Glutamatergic neuron (in vitro differentiated cells): ENCODE results near the gene TCEA3. TPM values are rescaled to one million over a fixed set of nuclear protein-coding genes. Genes with fewer than 3 reads are reported as not detected.

Source experiments
- DNase-seq: peaks from one replicate; pipeline ENCODE4 v3.0.0; 2022
- H3K27ac Mint-ChIP-seq: one replicate; pipeline ENCODE4 v1.8.0; 2020; ENCODE audit warnings: mild to moderate bottlenecking, mixed read lengths, inconsistent platforms; ENCODE audit not compliant: unreplicated experiment
- H3K27me3 Mint-ChIP-seq: one replicate; pipeline ENCODE4 v1.8.0; 2020; ENCODE audit warnings: mild to moderate bottlenecking, moderate library complexity, mixed read lengths, inconsistent platforms; ENCODE audit not compliant: unreplicated experiment
- H3K36me3 Mint-ChIP-seq: one replicate; pipeline ENCODE4 v1.8.0; 2020; ENCODE audit warnings: mild to moderate bottlenecking, mixed read lengths, inconsistent platforms; ENCODE audit not compliant: unreplicated experiment
- H3K4me1 Mint-ChIP-seq: one replicate; pipeline ENCODE4 v1.8.0; 2020; ENCODE audit warnings: mild to moderate bottlenecking, low read depth, mixed read lengths, inconsistent platforms; ENCODE audit not compliant: unreplicated experiment
- H3K4me3 Mint-ChIP-seq: one replicate; pipeline ENCODE4 v1.8.0; 2020; ENCODE audit warnings: mild to moderate bottlenecking, mixed read lengths, inconsistent platforms; ENCODE audit not compliant: unreplicated experiment
- H3K9me3 Mint-ChIP-seq: one replicate; pipeline ENCODE4 v1.8.0; 2020; ENCODE audit warnings: mild to moderate bottlenecking, moderate library complexity, mixed read lengths, inconsistent platforms; ENCODE audit not compliant: unreplicated experiment
- total RNA-seq: library from RNA; stranded (reverse); fragmentation: NEBNext Ultra II Directional; extraction: Animal tissue kit (Norgen Biotek cat#: 25700); gene quantifications from one replicate; pipeline ENCODE4 v1.2.1, GENCODE V29; 2021; ENCODE audit not compliant: unreplicated experiment
- TF ChIP-seq, protein P1 (sequence below): fragments of 200-600 bp; sonication (generic); IDR thresholded peaks from one replicate; pipeline ENCODE4 v1.5.0; 2021; ENCODE audit not compliant: partially characterized antibody, unreplicated experiment

TCEA3 gene
- total RNA-seq, 1 donor from 2014 or later = 0.83 TPM

- Mint-ChIP-seq H3K4me3 (no peak overlapping the region), H3K27me3 (peaks cover 14% of the 10 kb centered on the region), H3K4me1 (peaks cover 1% of the 10 kb centered on the region), H3K27ac (no peak overlapping the region), H3K9me3 (peaks cover 41% of the 10 kb centered on the region), H3K36me3 (peaks cover 80% of the 10 kb centered on the region)
- DNase-seq = no peak
- TF ChIP-seq, protein P1, sequence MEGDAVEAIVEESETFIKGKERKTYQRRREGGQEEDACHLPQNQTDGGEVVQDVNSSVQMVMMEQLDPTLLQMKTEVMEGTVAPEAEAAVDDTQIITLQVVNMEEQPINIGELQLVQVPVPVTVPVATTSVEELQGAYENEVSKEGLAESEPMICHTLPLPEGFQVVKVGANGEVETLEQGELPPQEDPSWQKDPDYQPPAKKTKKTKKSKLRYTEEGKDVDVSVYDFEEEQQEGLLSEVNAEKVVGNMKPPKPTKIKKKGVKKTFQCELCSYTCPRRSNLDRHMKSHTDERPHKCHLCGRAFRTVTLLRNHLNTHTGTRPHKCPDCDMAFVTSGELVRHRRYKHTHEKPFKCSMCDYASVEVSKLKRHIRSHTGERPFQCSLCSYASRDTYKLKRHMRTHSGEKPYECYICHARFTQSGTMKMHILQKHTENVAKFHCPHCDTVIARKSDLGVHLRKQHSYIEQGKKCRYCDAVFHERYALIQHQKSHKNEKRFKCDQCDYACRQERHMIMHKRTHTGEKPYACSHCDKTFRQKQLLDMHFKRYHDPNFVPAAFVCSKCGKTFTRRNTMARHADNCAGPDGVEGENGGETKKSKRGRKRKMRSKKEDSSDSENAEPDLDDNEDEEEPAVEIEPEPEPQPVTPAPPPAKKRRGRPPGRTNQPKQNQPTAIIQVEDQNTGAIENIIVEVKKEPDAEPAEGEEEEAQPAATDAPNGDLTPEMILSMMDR = no peak
Observed at GRCh38 chr1:23362218-23362713, 62.3 kb downstream of the TCEA3 start.

DNA sequence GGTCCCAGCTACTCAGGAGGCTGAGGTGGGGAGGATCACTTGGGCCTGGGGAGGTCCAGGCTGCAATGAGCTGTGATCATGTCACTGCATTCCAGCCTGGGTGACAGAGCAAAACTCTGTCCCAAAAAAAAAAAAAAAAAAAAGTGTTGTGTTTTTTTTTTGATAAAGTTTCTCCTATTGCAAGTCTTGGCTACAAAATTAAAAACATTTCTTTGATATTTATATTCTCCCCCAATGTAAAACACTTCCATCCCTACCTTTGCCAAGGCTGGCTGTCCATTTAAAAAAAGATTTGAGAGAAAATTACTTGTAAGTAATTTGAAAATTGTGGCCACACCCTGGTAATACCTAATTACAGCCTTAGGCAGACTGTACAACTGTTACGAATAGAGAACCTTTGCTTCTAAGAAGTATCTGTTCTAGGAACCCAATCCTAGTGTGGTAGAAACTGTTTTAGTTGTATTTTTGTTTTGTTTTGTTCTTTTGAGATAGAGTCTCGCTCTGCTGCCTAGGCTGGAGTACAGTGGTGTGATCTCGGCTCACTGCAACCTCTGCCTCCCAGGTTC lies 66.2 kb downstream of the TCEA3 start:
- no peak overlapping the region for H3K4me3 Mint-ChIP-seq
- peaks cover 28% of the 10 kb centered on the region for H3K27me3 Mint-ChIP-seq
- TF ChIP-seq, protein P1 = no peak
- H3K4me1 Mint-ChIP-seq = no peaks in the 10 kb centered on the region
- H3K36me3 Mint-ChIP-seq = peaks cover 67% of the 10 kb centered on the region
- peaks cover 34% of the 10 kb centered on the region for H3K9me3 Mint-ChIP-seq
- H3K27ac Mint-ChIP-seq = no peak overlapping the region
- DNase-seq = no peak

GRCh38 chr1:23357138-23357908 lies 67.2 kb downstream of the TCEA3 start:
- Mint-ChIP-seq H3K27ac (no peak overlapping the region), H3K36me3 (peaks cover 60% of the 10 kb centered on the region), H3K27me3 (peaks cover 30% of the 10 kb centered on the region), H3K4me1 (no peaks in the 10 kb centered on the region), H3K4me3 (no peak overlapping the region), H3K9me3 (peaks cover 26% of the 10 kb centered on the region)
- DNase-seq = no peak
- TF ChIP-seq, protein P1 = no peak

DNA sequence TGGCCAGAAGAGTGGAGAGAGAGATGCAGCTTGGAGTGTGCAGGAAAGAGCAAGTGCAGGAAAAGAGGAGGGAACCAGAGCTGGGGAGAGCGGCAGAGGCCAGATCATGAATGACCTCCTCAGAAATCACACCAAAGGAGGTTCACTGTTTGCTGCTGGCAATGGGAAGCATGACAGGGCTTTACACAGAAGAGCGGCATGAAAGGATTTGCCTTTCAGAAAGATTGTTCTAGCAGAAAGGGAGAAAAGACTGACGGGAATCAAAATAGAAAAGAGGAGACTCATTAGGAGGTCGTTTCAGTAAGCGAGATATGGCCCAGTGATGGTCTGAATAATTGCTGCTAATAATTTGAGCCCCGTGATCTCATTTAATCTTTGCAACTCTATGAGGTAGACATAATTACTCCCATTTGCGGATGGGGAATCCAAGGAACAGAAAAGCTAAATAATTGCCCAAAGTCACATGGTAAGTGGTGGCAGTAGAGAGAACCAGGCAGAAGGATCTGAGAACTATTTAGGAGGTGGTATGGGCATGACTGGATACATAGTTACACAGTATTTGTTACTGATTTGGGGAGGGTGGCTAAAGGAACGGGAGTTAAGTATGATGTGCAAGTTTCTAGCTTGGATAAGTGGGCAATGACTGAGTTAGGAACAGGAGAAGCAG lies 67.9 kb downstream of the TCEA3 start:
- no peak overlapping the region for H3K27ac Mint-ChIP-seq
- no peak overlapping the region for H3K4me3 Mint-ChIP-seq
- H3K36me3 Mint-ChIP-seq = peaks cover 52% of the 10 kb centered on the region
- H3K27me3 Mint-ChIP-seq = peaks cover 27% of the 10 kb centered on the region
- TF ChIP-seq, protein P1 = no peak
- DNase-seq = no peak
- H3K4me1 Mint-ChIP-seq = no peaks in the 10 kb centered on the region
- H3K9me3 Mint-ChIP-seq = peaks cover 21% of the 10 kb centered on the region
